Activated CD4-positive, alpha-beta T cell treated with anti-CD3 and anti-CD28 coated beads, Interleukin-2, Interleukin-4, amounts not matched to agents 100 ng/mL and 50 ng/mL, durations not matched to agents 16 hours and 8 hours (primary cell): ENCODE results near the gene PDGFC.
"Not testable (repeated sequence)": the region's sequence is repeated elsewhere in the genome, so short reads cannot be mapped to it uniquely, and the experiment has no call there.

Experiments
- DNase-seq: peaks from one replicate; pipeline ENCODE4 v3.0.0-alpha.2; 2020; ENCODE audit warnings: low spot score

Gene PDGFC

DNA sequence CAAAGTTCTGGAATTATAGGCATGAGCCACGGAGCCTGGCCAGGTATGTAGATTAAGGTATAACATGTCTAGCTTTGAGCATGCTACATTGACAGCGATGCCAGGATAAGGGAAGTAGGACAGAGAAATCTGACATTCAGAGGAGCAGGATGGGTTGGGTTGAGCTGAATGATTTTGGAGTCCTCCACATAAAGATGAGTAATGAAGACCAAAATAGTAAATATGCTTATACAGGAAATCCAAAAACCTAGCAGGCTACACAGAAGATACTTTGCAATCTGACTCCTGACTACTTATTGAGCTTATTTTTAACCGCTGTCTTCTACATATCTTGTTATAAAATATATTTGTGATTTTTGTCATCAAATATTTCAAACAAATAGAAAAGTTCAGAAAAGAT lies 69.7 kb downstream of the PDGFC start:
- no peak for DNase-seq

DNA sequence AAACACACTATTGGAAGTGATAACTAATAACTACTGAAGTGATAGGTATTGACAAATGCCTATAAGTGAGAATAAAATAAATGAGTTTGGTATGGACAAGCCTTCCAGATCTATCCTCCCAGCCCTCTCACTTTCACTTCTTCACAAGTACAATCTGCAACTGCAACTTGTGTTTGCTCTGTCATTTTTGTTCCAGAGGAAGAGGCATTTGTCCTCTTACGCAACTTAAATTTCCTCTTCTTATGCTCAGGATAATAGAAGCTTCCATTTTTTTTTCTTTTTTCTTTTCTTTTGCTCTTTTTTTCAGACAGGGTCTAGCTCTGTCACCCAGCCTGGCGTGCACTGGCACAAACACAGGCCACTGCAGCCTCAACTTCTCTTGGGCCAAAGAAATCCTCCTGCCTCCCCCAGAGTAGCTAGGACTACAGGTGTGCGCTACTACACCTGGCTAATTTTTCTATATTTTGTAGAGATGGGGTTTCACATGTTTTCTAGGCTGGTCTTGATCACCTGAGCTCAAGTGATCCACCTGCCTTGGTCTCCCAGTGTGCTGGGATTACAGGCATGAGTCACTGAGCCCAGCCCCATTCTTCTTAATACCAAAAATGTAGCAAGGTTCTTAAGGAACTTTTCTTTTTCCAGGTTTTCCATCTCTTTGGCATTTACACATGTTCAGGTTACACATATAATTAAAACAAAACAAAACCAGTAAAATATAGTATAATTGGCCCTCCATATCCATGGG lies 73.1 kb downstream of the PDGFC start:
- DNase-seq = no peak

DNA sequence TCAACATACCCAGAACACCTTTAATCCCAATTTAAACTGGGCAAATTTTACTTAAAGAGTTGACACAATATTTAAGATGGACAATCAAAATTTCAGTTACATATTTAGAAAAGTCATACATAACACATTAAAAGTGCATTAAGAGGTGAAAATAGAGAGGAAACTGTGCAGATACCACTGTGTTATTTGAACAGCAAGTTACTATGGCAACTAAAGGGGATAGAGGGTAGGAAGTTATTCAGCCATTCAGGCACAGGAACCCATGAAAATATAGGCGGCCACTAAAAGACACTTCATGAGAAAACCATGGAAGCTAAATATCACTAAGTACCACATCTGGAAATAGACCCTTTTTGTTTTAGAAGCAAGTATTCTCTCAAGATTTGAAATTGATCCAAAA lies 75.1 kb downstream of the PDGFC start:
- DNase-seq = no peak

DNA sequence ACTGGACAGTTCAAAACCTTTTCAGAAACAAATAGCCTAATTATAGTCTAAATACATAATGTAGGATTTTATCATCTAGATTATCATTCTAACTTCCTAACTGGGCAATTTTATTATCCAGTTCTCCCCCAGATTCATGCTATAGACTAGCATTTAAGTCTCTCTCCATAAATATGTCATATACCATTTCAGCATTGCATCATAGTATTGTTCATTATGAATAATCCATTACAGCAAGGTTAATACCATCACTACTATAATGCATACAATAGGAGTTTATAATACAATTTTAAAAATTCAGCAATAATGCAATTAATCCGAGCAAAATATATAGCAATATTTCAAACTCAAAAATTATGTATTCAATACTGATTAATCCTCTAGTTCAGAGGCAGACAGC lies 77.4 kb downstream of the PDGFC start:
- no peak for DNase-seq

GRCh38 chr4:156892805-156893204 lies 78.8 kb downstream of the PDGFC start:
- DNase-seq = no peak

DNA sequence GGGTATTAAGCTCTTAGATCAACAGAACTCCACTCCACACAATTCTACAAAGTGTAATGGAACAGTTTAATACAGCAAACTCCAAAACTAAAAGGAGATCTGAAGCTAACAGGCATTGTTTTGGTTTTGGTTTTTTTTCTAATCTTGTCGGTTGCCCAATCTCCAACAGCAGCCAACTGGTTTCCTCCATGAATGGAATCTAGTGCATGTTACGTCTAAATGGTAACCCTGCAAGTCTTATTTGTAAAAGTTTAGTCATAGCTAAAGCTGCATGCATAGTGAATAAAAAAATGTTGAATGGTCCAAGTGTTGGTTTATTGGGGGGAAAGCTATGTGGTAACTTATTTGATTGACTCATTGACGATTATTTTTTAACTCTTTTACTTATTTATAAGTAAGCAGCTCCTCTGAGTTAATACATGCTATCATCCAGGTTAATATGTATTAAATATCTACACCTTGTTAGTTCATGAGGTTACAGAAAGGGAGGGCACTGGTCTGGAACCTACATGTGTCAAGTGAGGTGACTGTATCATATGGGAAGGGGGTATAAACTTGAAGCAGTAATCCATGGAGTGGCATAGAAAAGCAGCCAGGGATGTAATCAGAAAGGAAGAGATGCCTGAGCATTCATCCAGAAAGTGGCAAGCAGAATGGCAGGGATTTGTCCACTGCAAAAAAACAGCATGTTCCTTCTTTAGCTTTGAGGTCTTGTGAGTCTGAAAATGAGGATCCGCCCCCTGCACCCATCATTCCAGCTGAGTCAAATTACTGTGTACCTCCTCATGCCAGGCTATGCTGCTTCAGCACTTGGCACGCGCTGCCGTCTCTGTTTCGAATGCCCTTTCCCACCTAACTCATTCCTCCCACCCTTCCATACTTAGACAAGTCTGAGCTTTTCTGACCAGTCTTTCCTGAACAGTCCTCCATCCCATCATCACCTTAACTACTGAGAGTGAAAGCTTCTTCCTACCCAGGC lies 81.7 kb downstream of the PDGFC start:
- no peak for DNase-seq

GRCh38 chr4:156888762-156889161 lies 82.8 kb downstream of the PDGFC start:
- DNase-seq = no peak

DNA sequence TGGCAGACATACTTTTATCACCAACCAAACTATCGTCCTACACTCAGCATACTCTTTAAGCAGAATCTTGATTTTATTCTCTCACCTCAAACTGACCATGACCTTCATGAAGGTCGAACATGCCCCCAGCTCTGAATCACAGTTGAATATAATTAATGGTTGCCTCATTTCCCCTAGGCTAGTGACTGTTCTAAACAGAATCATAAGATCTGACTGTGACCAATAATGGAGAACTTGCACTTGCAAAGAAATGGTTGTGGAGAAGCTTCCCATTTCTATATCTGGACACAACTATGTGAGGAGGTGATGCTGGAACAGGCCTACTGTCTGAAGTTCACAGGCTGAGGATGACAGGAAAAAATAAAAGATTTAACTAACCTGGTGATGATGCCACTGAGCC lies 85.1 kb downstream of the PDGFC start:
- no peak for DNase-seq

DNA sequence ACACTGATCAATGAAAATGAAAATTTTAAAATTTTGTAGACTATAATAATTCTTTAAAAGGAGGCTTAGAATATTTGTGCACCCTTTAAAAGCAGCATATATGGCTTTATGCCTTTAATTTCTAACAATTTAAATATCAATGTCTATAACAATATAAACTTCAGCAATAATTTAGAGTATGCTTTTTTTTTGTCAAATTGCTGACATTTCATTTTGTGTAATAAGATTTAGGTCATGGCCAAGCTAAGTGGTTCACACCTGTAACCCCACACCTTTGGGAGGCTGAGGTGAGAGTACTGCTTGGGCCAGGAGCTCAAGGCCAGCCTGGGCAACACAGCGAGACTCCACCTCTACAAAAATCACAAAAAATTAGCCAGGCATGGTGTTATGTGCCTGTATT lies 86.2 kb downstream of the PDGFC start:
- DNase-seq = no peak

- no peak for DNase-seq
These were observed 87.4 kb downstream of the PDGFC start for GRCh38 chr4:156884183-156884582.

- DNase-seq = no peak
These were observed 95.9 kb downstream of the PDGFC start for GRCh38 chr4:156875704-156876103.

DNA sequence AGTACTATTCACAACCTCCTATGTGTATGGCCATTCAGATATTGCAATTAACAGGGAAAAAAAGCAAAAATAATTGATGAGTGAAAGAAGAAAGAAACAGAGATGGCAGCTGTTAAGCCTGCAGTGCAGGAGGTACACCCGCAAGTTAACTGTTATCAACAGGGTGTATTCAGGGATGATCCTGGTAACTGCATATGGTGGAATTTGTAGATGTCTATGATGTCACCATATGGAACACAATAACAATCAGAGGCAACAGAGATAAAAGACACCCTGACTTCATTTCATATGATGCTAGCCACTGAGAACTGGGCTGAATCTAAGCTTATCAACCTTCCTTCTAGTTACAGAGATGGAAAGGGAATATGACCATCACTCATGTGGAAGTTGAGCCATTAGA lies 96.5 kb downstream of the PDGFC start:
- DNase-seq = no peak

GRCh38 chr4:156873799-156874198 lies 97.8 kb downstream of the PDGFC start:
- no peak for DNase-seq

DNA sequence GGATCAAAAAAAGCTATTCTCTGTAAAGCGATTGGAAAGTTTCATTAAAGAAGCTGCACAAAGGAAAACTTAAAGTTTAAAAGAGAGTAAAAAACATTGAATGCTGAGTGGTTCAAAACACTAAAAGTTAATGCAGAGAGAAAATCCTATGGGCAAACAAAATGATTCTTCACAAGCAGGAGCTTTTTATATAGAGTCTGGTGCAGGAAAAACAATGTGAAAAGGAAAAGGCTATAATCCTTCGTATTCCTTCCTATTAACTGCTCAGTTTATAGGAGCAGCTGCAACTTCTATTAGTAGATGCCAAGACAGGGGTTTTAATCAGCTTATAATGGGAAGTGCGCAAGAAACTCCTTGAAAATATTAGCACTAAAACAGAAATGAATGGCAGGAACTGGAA lies 100.7 kb downstream of the PDGFC start:
- no peak for DNase-seq

- DNase-seq = no peak
These were observed 101.5 kb downstream of the PDGFC start for GRCh38 chr4:156870131-156870530.

DNA sequence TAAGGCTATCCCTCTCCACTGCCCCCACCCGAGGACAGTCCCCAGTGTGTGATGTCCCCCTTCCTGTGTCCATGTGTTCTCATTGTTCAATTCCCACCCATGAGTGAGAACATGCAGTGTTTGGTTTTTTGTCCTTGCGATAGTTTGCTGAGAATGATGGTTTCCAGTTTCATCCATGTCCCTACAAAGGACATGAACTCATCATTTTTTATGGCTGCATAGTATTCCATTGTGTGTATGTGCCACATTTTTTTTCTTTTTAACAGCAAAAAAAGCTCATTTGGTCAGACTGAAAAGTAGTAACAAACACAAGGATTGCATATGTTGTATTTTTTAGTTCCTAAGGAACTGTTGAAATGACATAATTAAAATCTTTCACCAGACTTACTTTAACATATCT lies 105.5 kb downstream of the PDGFC start:
- not testable (repeated sequence) for DNase-seq

DNA sequence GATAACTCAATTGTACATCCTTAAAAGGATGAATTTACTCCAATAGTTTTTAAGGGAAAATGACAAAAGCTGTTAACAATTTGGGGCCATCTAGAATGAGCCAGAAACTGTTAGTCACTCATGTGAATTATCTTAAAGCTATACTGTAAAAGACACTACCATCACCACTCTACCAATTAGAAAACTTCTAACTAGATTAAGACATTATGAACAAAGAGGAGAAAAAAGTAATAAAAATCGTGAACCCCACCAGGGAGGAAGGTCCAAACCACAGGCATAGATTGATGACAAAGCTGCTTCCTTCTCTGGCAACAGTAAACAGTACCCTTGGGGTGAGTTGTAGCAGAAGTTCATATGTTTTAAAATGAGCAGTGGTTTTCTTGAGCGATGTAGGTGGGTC lies 106.1 kb downstream of the PDGFC start:
- DNase-seq = no peak

DNA sequence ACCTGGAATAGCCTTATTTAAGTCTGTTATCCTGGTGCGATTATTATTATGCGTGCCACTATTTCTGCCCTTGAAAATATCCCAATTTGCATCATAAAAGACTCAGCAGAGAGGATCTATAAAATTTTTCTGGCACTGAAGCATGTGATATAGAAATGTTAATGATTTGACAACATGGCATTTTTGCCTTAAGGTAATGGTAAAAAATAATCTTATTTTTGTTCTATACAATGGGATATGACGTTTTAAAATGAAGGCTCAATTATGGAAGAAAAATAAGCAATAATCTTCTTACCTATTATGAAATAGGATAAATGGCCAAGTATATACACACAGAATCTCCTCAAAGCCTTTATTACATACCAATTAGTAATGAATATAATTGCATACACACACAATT lies 113.5 kb downstream of the PDGFC start:
- no peak for DNase-seq

DNA sequence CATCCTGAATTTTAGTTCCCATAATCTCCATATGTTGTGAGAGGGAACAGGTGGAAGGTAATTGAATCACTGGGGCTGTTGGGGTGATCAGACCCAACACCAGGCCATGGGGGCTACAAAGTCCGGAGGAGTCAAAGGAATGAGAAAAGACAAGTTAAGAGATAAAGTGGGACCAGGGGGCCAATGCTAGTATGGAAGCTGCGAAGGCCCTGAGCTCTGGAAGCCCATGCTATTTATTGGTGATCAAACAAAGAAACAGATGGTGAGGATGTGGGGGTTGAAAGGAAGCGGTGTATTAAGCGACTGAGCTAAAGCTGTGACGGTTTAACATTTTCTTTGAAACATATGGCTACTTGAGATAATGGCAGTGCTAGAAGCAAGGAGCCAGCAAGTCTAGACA lies 132.8 kb downstream of the PDGFC start:
- no peak for DNase-seq

GRCh38 chr4:156837625-156838345 lies 133.8 kb downstream of the PDGFC start:
- DNase-seq = no peak

- no peak for DNase-seq
These were observed 138.7 kb downstream of the PDGFC start for GRCh38 chr4:156832886-156833285.

DNA sequence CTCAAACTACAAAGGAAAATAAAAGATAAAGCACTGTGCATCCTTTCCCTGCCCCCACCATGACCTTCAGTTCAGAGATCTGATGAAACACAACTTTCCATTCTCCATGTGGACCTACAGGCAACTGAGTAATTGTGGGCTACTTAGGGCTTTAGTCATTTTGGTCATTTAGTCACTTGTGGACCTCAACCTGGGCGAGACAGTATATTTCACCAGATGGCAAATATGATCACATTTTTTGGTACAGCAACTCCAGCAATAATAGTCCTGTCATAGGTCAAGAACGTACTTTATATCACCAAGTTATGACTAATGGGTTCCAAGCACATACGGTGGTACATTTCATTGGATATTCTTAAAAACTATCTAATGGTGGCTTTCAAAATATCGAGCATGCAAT lies 141.2 kb downstream of the PDGFC start:
- no peak for DNase-seq
